Activated naive CD8-positive, alpha-beta T cell treated with anti-CD3 and anti-CD28 coated beads, Interleukin-2, amount 10 ng/mL, durations not matched to agents 7 days and 5 days (primary cell): ENCODE results near the gene TMEM116. TPM values are rescaled to one million over a fixed set of nuclear protein-coding genes. Genes with fewer than 3 reads are reported as not detected.

Source experiments
- ATAC-seq: fragments of 150-1000 bp; cut with Tn5 transposase; one replicate; pipeline ENCODE4 v1.10.0; 2021; ENCODE audit warnings: low read depth, moderate library complexity
- POLR2A ChIA-PET: fragments of 350-600 bp; sonication (Branson Sonifier 250); formaldehyde crosslinking; loops from one replicate; lab custom pipeline; 2021; ENCODE audit warnings: antibody characterized with exemption; lab: Charles Lee
- DNase-seq: peaks from one replicate; pipeline ENCODE4 v3.0.0; 2021
- H3K27ac Mint-ChIP-seq: one replicate; pipeline ENCODE4 v1.8.0; 2022; ENCODE audit warnings: mild to moderate bottlenecking, mixed read lengths
- H3K27me3 Mint-ChIP-seq: one replicate; pipeline ENCODE4 v1.8.0; 2022; ENCODE audit warnings: mild to moderate bottlenecking, moderate library complexity, mixed read lengths
- H3K36me3 Mint-ChIP-seq: one replicate; pipeline ENCODE4 v1.8.0; 2021; ENCODE audit warnings: mild to moderate bottlenecking, mixed read lengths
- H3K4me1 Mint-ChIP-seq: one replicate; pipeline ENCODE4 v1.8.0; 2021; ENCODE audit warnings: mixed read lengths
- H3K4me3 Mint-ChIP-seq: one replicate; pipeline ENCODE4 v1.8.0; 2022; ENCODE audit warnings: mild to moderate bottlenecking, moderate library complexity, mixed read lengths
- H3K9me3 Mint-ChIP-seq: one replicate; pipeline ENCODE4 v1.8.0; 2021; ENCODE audit warnings: mixed read lengths
- microRNA-seq: library from miRNA; unstranded; fragments of <30 nt; microRNA quantifications from one replicate; pipeline ENCODE4 v1.2.0, GENCODE V29; 2022
- total RNA-seq, 2 experiments: library from RNA; stranded (reverse); gene quantifications; one replicate each; pipeline ENCODE4 v1.2.3, GENCODE V29; 2021

TMEM116 gene
- total RNA-seq, 2 experiments from 2014 or later, result 23.4 to 26.2 TPM

DNA sequence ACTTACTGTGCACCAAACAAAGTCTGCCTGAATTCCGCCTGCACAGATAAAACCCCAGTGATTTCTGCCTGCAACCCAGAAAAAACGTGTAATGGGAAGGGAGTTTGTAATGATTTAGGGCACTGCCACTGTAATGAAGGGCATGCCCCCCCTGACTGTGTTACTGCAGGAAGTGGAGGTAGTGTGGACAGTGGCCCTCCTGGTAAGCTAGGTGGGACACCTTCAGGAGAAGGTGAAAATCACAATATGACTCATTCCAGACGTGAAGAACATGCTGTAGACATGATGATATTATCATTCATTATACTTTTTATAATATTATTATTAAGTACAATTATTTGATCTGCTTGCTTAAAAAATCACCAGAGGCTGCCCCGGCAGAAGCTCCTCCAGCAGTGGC lies 111.8 kb downstream of the TMEM116 start:
- Mint-ChIP-seq H3K4me1 (peaks cover 3% of the 10 kb centered on the region), H3K9me3 (peaks cover 2% of the 10 kb centered on the region), H3K27me3 (no peaks in the 10 kb centered on the region), H3K27ac (no peak overlapping the region), H3K4me3 (no peak overlapping the region), H3K36me3 (peaks cover 24% of the 10 kb centered on the region)
- DNase-seq (no peak), ATAC-seq (no peak)
- POLR2A ChIA-PET, result no interaction called here

DNA sequence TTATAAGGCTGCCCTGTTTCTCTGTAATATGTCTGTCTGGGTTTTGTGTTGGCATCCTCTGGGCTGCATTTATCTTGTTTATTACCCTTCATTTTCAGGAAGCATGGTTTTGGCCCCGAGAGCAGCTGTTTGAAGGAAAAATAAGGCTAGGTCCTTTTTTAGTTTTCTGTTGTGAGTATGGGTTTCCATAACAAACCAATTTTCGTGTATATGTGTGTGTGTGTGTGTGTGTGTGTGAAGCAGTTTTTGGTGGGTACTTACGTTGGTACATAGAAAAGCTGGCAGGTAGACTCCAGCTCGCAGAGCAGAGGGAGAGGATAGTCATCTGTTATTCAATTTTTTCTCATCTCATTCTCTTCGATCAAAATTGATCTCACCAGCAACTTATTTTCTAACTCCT lies 118.4 kb downstream of the TMEM116 start:
- DNase-seq (no peak), ATAC-seq (no peak)
- H3K36me3 Mint-ChIP-seq, result peaks cover 22% of the 10 kb centered on the region
- no peaks in the 10 kb centered on the region for H3K27me3 Mint-ChIP-seq
- H3K4me3 Mint-ChIP-seq, result no peak overlapping the region
- H3K27ac Mint-ChIP-seq, result no peak overlapping the region
- no peaks in the 10 kb centered on the region for H3K9me3 Mint-ChIP-seq
- POLR2A ChIA-PET, result no interaction called here
- H3K4me1 Mint-ChIP-seq, result no peaks in the 10 kb centered on the region

DNA sequence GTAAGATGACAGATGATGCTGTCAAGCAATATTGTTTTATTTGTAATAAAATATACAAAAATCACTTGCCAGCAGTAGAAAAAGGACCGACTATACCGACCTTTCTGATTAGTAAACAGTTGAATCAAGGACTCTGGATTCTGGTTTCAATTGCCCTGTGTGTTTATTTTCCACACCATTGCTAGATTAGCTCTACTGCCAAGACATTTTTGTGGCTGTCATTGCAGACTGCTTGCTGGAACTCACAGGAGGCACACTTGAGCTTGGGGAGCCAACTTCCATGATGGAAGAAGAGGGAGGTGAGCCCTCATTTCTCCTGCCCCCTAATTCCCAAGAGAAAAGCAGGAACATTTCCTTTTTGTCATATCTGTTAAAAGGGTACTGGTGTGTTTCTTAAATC lies 119.7 kb downstream of the TMEM116 start:
- POLR2A ChIA-PET, result no interaction called here
- Mint-ChIP-seq H3K36me3 (peaks cover 23% of the 10 kb centered on the region), H3K27ac (no peak overlapping the region), H3K27me3 (no peaks in the 10 kb centered on the region), H3K9me3 (no peaks in the 10 kb centered on the region), H3K4me3 (no peak overlapping the region), H3K4me1 (no peaks in the 10 kb centered on the region)
- DNase-seq (no peak), ATAC-seq (no peak)

DNA sequence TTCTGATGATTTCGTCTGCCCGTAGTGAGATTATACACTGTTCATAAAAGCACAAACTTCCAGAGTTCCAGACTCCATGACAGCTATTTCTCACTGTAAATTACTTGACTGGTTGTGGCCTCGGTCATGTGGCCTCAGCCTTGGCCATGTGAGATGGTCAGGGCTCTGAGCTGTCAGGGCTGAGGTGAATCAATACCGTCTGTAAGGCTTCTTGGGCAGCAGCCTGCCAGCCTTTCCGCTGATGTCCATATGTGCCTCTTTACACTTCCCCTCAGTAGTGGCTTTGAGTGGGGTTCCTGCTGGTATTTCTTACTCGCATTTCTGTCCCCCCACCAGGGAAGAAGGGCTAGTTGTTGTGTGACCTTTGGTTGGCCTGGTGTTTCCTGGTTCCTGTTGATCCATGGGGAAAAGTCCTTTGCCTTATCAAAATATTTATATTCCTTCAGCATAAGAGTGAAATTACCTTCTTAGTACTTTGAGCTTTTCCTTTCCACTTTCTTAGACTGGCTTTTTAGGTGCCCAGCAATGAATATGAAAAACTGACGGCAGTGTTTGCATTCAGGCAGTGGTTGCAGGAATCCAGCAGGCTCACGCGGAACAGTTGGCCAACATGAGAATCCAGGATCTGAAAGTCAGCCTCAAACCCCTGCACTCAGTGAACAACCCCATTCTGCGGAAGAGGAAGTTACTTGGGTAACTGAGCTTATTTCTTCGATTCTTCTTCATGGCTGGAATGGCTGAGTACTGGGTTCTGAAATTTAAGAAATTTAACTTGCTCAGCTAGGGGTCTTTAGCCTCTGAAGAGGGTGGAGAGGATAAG lies 124.8 kb downstream of the TMEM116 start:
- H3K27me3 Mint-ChIP-seq, result no peaks in the 10 kb centered on the region
- ATAC-seq, result no peak
- H3K36me3 Mint-ChIP-seq, result peaks cover 28% of the 10 kb centered on the region
- H3K4me1 Mint-ChIP-seq, result no peaks in the 10 kb centered on the region
- DNase-seq, result no peak
- POLR2A ChIA-PET, result no interaction called here
- no peaks in the 10 kb centered on the region for H3K9me3 Mint-ChIP-seq
- no peak overlapping the region for H3K27ac Mint-ChIP-seq
- H3K4me3 Mint-ChIP-seq, result no peak overlapping the region

DNA sequence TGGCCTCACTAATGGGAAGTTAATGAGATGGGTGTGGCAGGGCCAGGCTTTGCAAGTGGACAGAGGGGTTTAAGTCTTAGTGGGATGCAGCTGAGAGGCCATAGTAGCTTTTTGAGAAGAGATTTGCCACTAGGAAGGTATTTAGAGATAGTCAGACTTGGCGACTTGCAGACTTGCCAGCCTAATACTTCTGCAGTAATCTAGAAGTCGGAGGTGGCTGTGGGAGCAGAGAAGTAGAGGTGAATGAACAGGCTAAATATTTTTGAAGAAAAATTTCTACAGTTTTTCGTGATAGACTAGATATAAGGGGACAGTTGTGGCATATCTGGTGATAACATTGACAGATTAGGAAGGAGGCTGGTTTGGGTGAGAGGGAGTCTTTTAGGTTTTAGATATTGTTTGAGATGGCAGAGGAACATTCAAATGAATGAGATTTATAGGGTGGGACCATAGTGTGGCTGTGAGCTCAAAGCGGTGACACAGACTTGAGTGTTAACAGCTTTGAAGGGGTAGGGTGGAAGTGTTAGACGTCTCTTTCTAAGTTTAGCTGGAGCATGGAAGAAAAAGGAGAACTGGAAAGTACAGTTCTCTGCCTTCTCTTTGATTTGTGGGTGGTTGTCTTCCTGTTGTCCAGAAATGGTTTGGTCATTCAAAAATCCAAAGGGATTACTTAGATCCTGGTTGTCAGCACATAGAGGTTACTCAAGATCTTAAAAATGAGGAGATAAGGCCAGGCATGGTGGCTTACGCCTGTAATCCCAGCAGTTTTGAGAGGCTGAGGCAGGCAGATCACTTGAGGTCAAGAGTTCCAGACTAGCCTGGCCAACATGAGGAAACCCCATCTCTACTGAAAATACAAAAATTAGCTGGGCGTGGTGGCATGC lies 126.1 kb downstream of the TMEM116 start:
- Mint-ChIP-seq H3K27me3 (no peaks in the 10 kb centered on the region), H3K9me3 (no peaks in the 10 kb centered on the region), H3K4me3 (no peak overlapping the region), H3K4me1 (no peaks in the 10 kb centered on the region), H3K27ac (no peak overlapping the region), H3K36me3 (peaks cover 24% of the 10 kb centered on the region)
- ATAC-seq (no peak), DNase-seq (no peak)
- POLR2A ChIA-PET, result no interaction called here

DNA sequence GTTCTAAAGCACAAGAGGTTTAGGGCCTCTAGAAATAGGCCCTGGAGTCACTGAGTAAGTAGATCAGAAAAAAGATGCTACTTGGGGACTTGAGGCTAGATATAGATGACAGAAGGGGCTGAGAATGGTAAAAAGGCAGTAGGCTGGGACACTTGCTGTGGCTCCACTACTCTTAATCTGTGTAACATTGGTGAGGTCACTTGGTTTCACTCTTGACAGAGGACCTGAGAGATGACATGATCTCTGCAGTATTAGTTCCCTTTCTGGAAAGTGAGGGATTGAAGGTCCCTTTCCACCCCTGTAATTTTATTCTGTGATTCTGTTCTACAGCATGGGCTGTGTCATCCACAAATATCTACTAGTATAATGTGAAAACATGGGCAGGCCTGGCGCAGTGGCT lies 131.2 kb downstream of the TMEM116 start:
- no peak for DNase-seq
- POLR2A ChIA-PET, result no interaction called here
- Mint-ChIP-seq H3K27me3 (no peaks in the 10 kb centered on the region), H3K4me1 (no peaks in the 10 kb centered on the region), H3K9me3 (no peaks in the 10 kb centered on the region), H3K27ac (no peak overlapping the region), H3K4me3 (no peak overlapping the region), H3K36me3 (peaks cover 14% of the 10 kb centered on the region)
- ATAC-seq, result no peak

Small RNAs within 50 kb of the gene (microRNA-seq; reads per million reads assigned to microRNA genes)
- gene MIR3657, result not detected

Other genes with a start within 250 kb of the TMEM116 start
- gene ALDH2, start 246.2 kb downstream of the TMEM116 start, total RNA-seq, result 1 to 10 TPM in 1 of 2 experiments, under 1 TPM in 1; 0.99 to 1.9 TPM
- 10 to 100 TPM; 52.5 to 63.7 TPM for gene MAPKAPK5, start 170.9 kb downstream of the TMEM116 start, total RNA-seq
- gene ERP29, start 261 bp upstream of the TMEM116 start, total RNA-seq, result 100 to 1,000 TPM; 158 TPM
- gene NAA25, start 95.6 kb upstream of the TMEM116 start, total RNA-seq, result 10 to 100 TPM; 26.0 to 28.5 TPM
- 10 to 100 TPM; 69.7 to 70.3 TPM for gene TRAFD1, start 112.4 kb upstream of the TMEM116 start, total RNA-seq